ENCODE measurements around the gene DUSP9.
A peak's percentile ranks its signal among the peaks of the same experiment; 100 is the strongest.

DUSP9 gene

DNA sequence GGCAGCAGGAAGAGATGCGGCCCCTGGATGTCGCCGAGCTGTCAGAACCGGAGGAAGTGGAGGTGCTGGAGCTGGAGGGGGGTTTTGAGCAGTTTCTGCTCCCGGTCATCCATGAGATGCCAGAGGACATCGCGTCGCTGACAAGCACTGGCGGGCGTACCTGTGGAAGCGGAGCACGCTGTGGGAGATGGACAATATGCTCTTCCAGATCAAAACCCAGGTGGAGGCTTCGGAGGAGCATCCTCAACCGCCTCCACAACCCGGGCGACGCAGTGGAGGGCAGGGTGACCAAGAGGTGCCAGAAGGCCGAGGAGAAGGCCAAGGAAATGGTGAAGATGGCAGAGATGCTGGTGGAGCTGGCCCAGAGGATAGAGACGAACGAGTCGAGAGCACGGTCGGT, 40.5 kb upstream of the DUSP9 start:
- Histone ChIP-seq H3K4me1 (peaks cover 20% of the 10 kb centered on the region), H3K27me3 (peaks cover 87% of the 10 kb centered on the region), H4K20me1 (no peaks in the 10 kb centered on the region; the same call in 1 of the 2 replicates), H3K4me3 (no peak overlapping the region), H3K9me3 (no peaks in the 10 kb centered on the region), H3K36me3 (no peaks in the 10 kb centered on the region), H3K27ac (no peak overlapping the region), H3K9ac (no peak overlapping the region), H3K4me2 (no peak overlapping the region)
- TF ChIP-seq Cebpa-rat (IDR thresholded peaks at IDR 0.05), result no peak

GRCh38 chrX:153608376-153608775, 38.6 kb upstream of the DUSP9 start:
- Histone ChIP-seq H3K4me1 (peaks cover 31% of the 10 kb centered on the region), H3K27me3 (peaks cover 89% of the 10 kb centered on the region), H3K4me3 (no peak overlapping the region), H3K27ac (no peak overlapping the region), H3K9ac (no peak overlapping the region), H4K20me1 (no peaks in the 10 kb centered on the region; the same call in 1 of the 2 replicates), H3K9me3 (no peaks in the 10 kb centered on the region), H3K36me3 (no peaks in the 10 kb centered on the region), H3K4me2 (no peak overlapping the region)
- TF ChIP-seq Cebpa-rat (IDR thresholded peaks at IDR 0.05), result no peak

GRCh38 chrX:153608806-153609205, 38.2 kb upstream of the DUSP9 start:
- Histone ChIP-seq H3K27ac (no peak overlapping the region), H3K9me3 (no peaks in the 10 kb centered on the region), H3K4me1 (peaks cover 31% of the 10 kb centered on the region), H3K4me2 (no peak overlapping the region), H3K27me3 (peaks cover 89% of the 10 kb centered on the region), H3K4me3 (no peak overlapping the region), H3K9ac (no peak overlapping the region), H4K20me1 (no peaks in the 10 kb centered on the region; the same call in 1 of the 2 replicates), H3K36me3 (no peaks in the 10 kb centered on the region)
- no peak for TF ChIP-seq Cebpa-rat (IDR thresholded peaks at IDR 0.05)

DNA sequence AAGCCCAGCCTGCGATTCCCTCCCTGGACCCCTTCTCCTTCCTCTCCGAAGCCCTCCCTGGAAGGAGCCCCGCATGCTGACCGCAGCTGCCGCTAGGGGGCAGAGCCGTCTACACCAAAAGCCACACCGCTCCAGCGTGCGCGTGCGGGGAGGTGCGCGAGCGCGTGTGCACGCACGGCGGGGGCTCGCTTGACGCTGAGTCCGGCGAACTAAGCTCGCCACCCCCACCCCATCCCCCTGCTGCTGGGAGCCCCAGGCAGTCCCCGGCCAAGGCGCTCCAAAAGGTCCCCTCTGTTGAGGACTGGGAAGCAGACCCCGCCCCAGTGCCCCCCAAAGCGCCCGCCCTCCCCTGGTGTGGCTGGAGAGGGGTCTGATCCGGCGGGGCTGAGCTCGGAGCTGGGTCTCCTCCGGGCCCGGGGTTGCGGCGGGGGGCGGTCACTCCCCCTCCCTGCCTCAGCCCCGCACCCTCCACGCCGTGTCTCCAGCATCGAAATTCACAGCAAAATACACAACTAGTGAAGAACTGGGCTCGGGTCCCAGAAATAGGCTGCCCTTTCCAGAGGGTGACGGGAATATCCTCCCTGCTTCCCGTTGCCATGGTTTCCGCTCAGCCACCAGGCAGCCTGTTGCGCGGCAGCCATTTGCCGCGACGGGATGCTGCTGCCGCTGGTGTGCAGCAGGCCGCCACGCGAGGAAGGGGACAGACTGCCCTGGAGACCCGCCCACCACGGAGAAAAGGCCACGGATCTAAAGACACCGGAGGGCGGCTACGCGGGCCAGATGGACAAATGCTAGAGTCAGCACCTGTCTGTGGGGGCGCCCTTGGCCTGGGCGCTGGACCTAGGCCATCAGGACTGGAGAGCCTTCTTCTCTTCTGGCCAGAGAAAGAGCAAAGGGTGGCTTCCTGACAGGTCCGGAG, 36.8 kb upstream of the DUSP9 start:
- H3K9ac ChIP-seq, result no peak overlapping the region
- TF ChIP-seq Cebpa-rat (IDR thresholded peaks at IDR 0.05), result no peak
- peak overlapping the region; percentile 59 for H3K4me2 ChIP-seq
- peak overlapping the region; percentile 23; the same call in 1 of the 2 replicates for H3K4me3 ChIP-seq
- peaks cover 44% of the 10 kb centered on the region for H3K4me1 ChIP-seq
- H3K9me3 ChIP-seq, result no peaks in the 10 kb centered on the region
- peaks cover 89% of the 10 kb centered on the region for H3K27me3 ChIP-seq
- H4K20me1 ChIP-seq, result no peaks in the 10 kb centered on the region
- no peaks in the 10 kb centered on the region for H3K36me3 ChIP-seq
- H3K27ac ChIP-seq, result no peak overlapping the region

DNA sequence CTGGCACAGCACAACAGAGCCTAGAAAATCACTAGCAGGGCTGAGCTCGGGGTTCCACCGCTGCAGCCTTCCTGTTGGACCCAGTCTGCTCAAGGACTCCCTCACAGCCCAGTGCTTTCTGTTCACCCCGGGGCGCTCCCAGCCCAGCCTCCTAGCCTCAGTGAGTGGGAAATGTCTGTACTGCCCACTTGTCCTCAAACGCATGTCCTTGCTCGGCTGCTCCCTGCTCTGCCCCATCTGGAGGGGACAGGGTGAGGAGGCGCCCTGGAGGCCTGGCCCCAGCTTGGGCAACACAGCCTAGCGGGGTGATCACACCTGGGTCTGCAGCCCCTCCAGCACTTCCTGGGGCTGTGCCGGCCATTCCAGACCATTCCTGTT, 36.2 kb upstream of the DUSP9 start:
- no peak overlapping the region for H3K9ac ChIP-seq
- peaks cover 44% of the 10 kb centered on the region for H3K4me1 ChIP-seq
- H3K9me3 ChIP-seq, result no peaks in the 10 kb centered on the region
- H3K4me3 ChIP-seq, result no peak overlapping the region
- H4K20me1 ChIP-seq, result no peaks in the 10 kb centered on the region; the same call in 1 of the 2 replicates
- no peak overlapping the region for H3K27ac ChIP-seq
- H3K27me3 ChIP-seq, result peaks cover 91% of the 10 kb centered on the region
- peak overlapping the region; percentile 59 for H3K4me2 ChIP-seq
- no peaks in the 10 kb centered on the region for H3K36me3 ChIP-seq
- no peak for TF ChIP-seq Cebpa-rat (IDR thresholded peaks at IDR 0.05)

- no peak overlapping the region for H3K4me3 ChIP-seq
- no peaks in the 10 kb centered on the region; the same call in 1 of the 2 replicates for H4K20me1 ChIP-seq
- H3K9me3 ChIP-seq, result no peaks in the 10 kb centered on the region
- H3K4me2 ChIP-seq, result peak overlapping the region; percentile 70
- no peak for TF ChIP-seq Cebpa-rat (IDR thresholded peaks at IDR 0.05)
- H3K9ac ChIP-seq, result no peak overlapping the region
- peaks cover 91% of the 10 kb centered on the region for H3K27me3 ChIP-seq
- no peaks in the 10 kb centered on the region for H3K36me3 ChIP-seq
- peaks cover 44% of the 10 kb centered on the region for H3K4me1 ChIP-seq
- H3K27ac ChIP-seq, result no peak overlapping the region
These were observed 35.5 kb upstream of the DUSP9 start for GRCh38 chrX:153611298-153612095.

DNA sequence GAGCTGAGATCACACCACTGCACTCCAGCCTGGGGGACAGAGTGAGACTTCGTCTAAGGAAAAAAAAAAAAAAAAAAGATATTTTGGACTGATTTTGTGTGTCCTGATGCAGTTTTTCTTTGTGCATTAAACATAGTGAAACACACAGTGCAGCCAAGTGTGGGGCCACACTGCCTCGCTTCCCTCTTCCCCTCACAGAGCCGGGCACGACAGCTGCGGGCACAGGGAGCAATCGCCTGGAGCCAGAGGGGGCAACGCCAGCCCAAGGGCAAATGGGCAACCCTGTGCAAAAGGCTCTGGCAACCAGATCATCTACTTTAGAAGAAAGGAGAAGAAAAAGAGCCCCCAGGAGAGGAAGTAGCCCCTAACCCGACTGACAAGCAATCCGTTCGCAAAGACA, 34.6 kb upstream of the DUSP9 start:
- H3K4me3 ChIP-seq, result no peak overlapping the region
- H3K27ac ChIP-seq, result no peak overlapping the region
- H3K9me3 ChIP-seq, result no peaks in the 10 kb centered on the region
- H3K27me3 ChIP-seq, result peaks cover 91% of the 10 kb centered on the region
- H3K36me3 ChIP-seq, result no peaks in the 10 kb centered on the region
- H3K4me2 ChIP-seq, result peak overlapping the region; percentile 70
- peaks cover 49% of the 10 kb centered on the region for H3K4me1 ChIP-seq
- TF ChIP-seq Cebpa-rat (IDR thresholded peaks at IDR 0.05), result no peak
- H4K20me1 ChIP-seq, result no peaks in the 10 kb centered on the region; the same call in 1 of the 2 replicates
- H3K9ac ChIP-seq, result no peak overlapping the region

DNA sequence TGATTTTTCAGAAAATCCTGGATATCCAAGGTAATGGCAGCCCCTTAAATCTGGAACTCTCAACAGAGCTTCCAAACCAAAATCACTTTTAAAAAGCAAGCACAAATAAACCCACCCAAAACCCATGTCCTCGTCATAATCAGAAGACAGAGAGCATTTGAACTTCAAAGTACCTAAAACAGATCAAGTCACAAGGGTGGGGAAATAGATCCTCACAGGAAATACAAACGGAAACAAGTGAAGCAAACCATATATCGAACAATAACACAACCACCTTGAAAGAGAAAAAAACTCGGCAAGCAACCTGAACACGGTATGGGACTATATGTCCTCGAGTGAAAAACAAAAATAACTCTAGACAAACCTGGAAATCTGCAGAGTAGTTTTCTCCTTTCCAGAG, 32.2 kb upstream of the DUSP9 start:
- H3K27me3 ChIP-seq, result peaks cover 90% of the 10 kb centered on the region
- no peak for TF ChIP-seq Cebpa-rat (IDR thresholded peaks at IDR 0.05)

GRCh38 chrX:153620576-153620975, 26.4 kb upstream of the DUSP9 start:
- Histone ChIP-seq H3K27ac (no peak overlapping the region), H3K36me3 (no peaks in the 10 kb centered on the region), H3K9ac (no peak overlapping the region), H3K27me3 (peaks cover 77% of the 10 kb centered on the region), H3K4me1 (peaks cover 25% of the 10 kb centered on the region), H3K4me2 (no peak overlapping the region), H3K9me3 (no peaks in the 10 kb centered on the region), H3K4me3 (no peak overlapping the region), H4K20me1 (no peaks in the 10 kb centered on the region; the same call in 1 of the 2 replicates)
- no peak for TF ChIP-seq Cebpa-rat (IDR thresholded peaks at IDR 0.05)

More for the DNA sequence above, 32.2 kb upstream of the DUSP9 start:
- no peak overlapping the region for H3K4me3 ChIP-seq
- H3K36me3 ChIP-seq, result no peaks in the 10 kb centered on the region
- no peak overlapping the region for H3K27ac ChIP-seq
- H3K9me3 ChIP-seq, result no peaks in the 10 kb centered on the region
- no peak overlapping the region for H3K9ac ChIP-seq
- H3K4me1 ChIP-seq, result peaks cover 45% of the 10 kb centered on the region
- H3K4me2 ChIP-seq, result peak overlapping the region; percentile 15
- no peaks in the 10 kb centered on the region; the same call in 1 of the 2 replicates for H4K20me1 ChIP-seq
